Measurements from ENCODE around the gene SCFD2.

DNA sequence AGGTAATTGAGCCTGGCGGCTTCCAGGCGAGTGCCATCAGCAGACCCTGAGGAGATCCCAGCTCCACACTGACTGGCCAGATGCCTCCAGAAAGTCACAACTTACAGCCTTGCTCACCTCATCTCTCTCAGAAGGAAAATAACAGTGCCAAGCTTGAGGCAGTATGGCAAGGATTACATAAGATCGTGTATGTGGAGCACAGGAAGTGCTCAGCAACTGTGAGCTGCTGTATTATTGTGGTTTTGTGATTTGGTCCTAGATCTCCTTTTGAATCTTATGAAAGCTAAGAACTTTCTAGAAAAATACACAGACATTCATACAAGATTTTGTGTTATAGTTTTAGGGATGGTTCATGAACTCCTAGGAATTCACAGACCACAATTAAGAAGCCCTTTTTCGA is 489.8 kb downstream of the SCFD2 start:
- no peak for TF ChIP-seq POLR2A (IDR thresholded peaks at IDR 0.05)
- TF ChIP-seq, protein P1, sequence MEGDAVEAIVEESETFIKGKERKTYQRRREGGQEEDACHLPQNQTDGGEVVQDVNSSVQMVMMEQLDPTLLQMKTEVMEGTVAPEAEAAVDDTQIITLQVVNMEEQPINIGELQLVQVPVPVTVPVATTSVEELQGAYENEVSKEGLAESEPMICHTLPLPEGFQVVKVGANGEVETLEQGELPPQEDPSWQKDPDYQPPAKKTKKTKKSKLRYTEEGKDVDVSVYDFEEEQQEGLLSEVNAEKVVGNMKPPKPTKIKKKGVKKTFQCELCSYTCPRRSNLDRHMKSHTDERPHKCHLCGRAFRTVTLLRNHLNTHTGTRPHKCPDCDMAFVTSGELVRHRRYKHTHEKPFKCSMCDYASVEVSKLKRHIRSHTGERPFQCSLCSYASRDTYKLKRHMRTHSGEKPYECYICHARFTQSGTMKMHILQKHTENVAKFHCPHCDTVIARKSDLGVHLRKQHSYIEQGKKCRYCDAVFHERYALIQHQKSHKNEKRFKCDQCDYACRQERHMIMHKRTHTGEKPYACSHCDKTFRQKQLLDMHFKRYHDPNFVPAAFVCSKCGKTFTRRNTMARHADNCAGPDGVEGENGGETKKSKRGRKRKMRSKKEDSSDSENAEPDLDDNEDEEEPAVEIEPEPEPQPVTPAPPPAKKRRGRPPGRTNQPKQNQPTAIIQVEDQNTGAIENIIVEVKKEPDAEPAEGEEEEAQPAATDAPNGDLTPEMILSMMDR (IDR thresholded peaks at IDR 0.05): no peak
- TF ChIP-seq EP300 (IDR thresholded peaks at IDR 0.05): no peak
